ENCODE results near the gene TRA2A.

GRCh38 chr7:23544913-23545354 lies 13.2 kb upstream of the TRA2A start:
- peak in 4 of 6 experiments; percentile 15 to 57 (median 44) for TF ChIP-seq CTCF (IDR thresholded peaks at IDR 0.05)
- no peak for TF ChIP-seq POLR2A (IDR thresholded peaks at IDR 0.05)
